PC-9 (cell line): ENCODE results near the gene VANGL1. TPM values are rescaled to one million over a fixed set of nuclear protein-coding genes. Genes with fewer than 3 reads are reported as not detected.

ENCODE experiments used
- BruUV-seq: library from RNA; stranded (reverse); fragments of 400-500 nt; replicated peaks from 2 replicates; lab custom pipeline; 2021; lab: Mats Ljungman, UMichigan
- CTCF ChIA-PET: fragments of 300-600 bp; sonication (Branson Sonifier 250); formaldehyde crosslinking; loops from one replicate; lab custom pipeline; 2022; ENCODE audit warnings: antibody characterized with exemption; lab: Charles Lee
- POLR2A ChIA-PET: fragments of 300-600 bp; sonication (Branson Sonifier 250); formaldehyde crosslinking; loops from one replicate; lab custom pipeline; 2022; ENCODE audit warnings: antibody characterized with exemption; ENCODE audit not compliant: unreplicated experiment; lab: Charles Lee
- DNase-seq, 2 experiments: peaks; one replicate each; pipeline versions ENCODE4 v3.0.0 to v3.0.0-alpha.2; 2015 to 2022; ENCODE audit warnings: mixed read lengths in 1 of 2
- H2AFZ ChIP-seq: fragments of 200-600 bp; sonication (generic); 2 replicates; pipeline ENCODE4 v1.8.1; 2017; ENCODE audit warnings: antibody characterized with exemption
- H3F3A ChIP-seq: fragments of 200-600 bp; sonication (generic); 2 replicates; pipeline ENCODE4 v1.8.1; 2017; ENCODE audit warnings: antibody characterized with exemption, mild to moderate bottlenecking, low read depth; ENCODE audit not compliant: insufficient read depth
- H3K27ac ChIP-seq: fragments of 200-600 bp; sonication (generic); 2 replicates; pipeline ENCODE4 v1.6.1; 2016; ENCODE audit warnings: mixed run types
- H3K27me3 ChIP-seq: fragments of 200-600 bp; sonication (generic); 2 replicates; pipeline ENCODE4 v1.6.1; 2016; ENCODE audit warnings: low read depth, mixed run types; ENCODE audit not compliant: insufficient read depth
- H3K36me3 ChIP-seq: fragments of 200-600 bp; sonication (generic); 2 replicates; pipeline ENCODE4 v1.6.1; 2016; ENCODE audit warnings: low read depth, mixed run types
- H3K4me1 ChIP-seq: fragments of 200-600 bp; sonication (generic); replicated peaks from 2 replicates; pipeline ENCODE4 v1.6.1; 2016; ENCODE audit warnings: mixed run types; ENCODE audit not compliant: insufficient read depth
- H3K4me2 ChIP-seq: fragments of 200-600 bp; sonication (generic); 2 replicates; pipeline ENCODE4 v1.6.1; 2017; ENCODE audit warnings: mixed run types
- H3K4me3 ChIP-seq: fragments of 200-600 bp; sonication (generic); 2 replicates; pipeline ENCODE4 v1.6.1; 2016; ENCODE audit warnings: mixed run types
- H3K79me2 ChIP-seq: fragments of 200-600 bp; sonication (generic); 2 replicates; pipeline ENCODE4 v1.6.1; 2017; ENCODE audit warnings: low read depth, mixed run types
- H3K9me2 ChIP-seq: fragments of 200-600 bp; sonication (generic); 2 replicates; pipeline ENCODE4 v1.8.1; 2017; ENCODE audit warnings: mild to moderate bottlenecking; ENCODE audit not compliant: insufficient read depth
- H3K9me3 ChIP-seq: fragments of 200-600 bp; sonication (generic); 2 replicates; pipeline ENCODE4 v1.8.1; 2016; ENCODE audit warnings: low read depth; ENCODE audit not compliant: insufficient read depth
- H4K20me1 ChIP-seq: fragments of 200-600 bp; sonication (generic); 2 replicates; pipeline ENCODE4 v1.8.1; 2017; ENCODE audit not compliant: insufficient read depth
- CTCF ChIP-seq: fragments of 200-600 bp; sonication (generic); conservative IDR thresholded peaks from 2 replicates; pipeline ENCODE4 v1.6.1; 2017; ENCODE audit warnings: mixed run types, antibody characterized with exemption, mild to moderate bottlenecking, moderate library complexity
- EZH2 ChIP-seq: fragments of 200-600 bp; sonication (generic); IDR thresholded peaks from 2 replicates; pipeline ENCODE4 v1.8.0; 2017; ENCODE audit warnings: antibody characterized with exemption, low read depth
- intact Hi-C: fragments of 100-400 bp; cut with micrococcal nuclease; formaldehyde crosslinking; loops from one replicate; pipeline ENCODE4 v1.10.0; 2022; ENCODE audit not compliant: unreplicated experiment
- total RNA-seq: library from RNA; stranded (reverse); gene quantifications from 2 replicates; pipeline ENCODE4 v1.2.3, GENCODE V29; 2021

Gene VANGL1
- total RNA-seq, 1 experiment from 2014 or later: 43.0 TPM

- H3K4me2 ChIP-seq: no peak overlapping the region
- no peaks in the 10 kb centered on the region for H3K9me2 ChIP-seq
- H3K27me3 ChIP-seq: no peaks in the 10 kb centered on the region
- peaks cover 10% of the 10 kb centered on the region; the same call in 1 of the 2 replicates for H3K36me3 ChIP-seq
- BruUV-seq: no TSS peak
- no peak overlapping the region for H3K4me3 ChIP-seq
- H3K4me1 ChIP-seq: no peaks in the 10 kb centered on the region
- ChIA-PET POLR2A (no interaction called here), CTCF (interaction anchor here (0.9 kb wide), 1 partner anchor 18 kb away, joined by 4 read pairs; no protein-coding TSS in a partner anchor)
- no peak overlapping the region for H3K27ac ChIP-seq
- H3F3A ChIP-seq: no peaks in the 10 kb centered on the region
- DNase-seq: no peak
- H4K20me1 ChIP-seq: no peaks in the 10 kb centered on the region
- intact Hi-C loops: no loop called here
- no peaks in the 10 kb centered on the region for H3K79me2 ChIP-seq
- no peak for TF ChIP-seq EZH2
- TF ChIP-seq CTCF: no peak
- no peak overlapping the region for H2AFZ ChIP-seq
- no peaks in the 10 kb centered on the region for H3K9me3 ChIP-seq
These were observed 53.0 kb downstream of the VANGL1 start for GRCh38 chr1:115694805-115695204.

- Histone ChIP-seq H3K9me3 (no peaks in the 10 kb centered on the region), H3K27ac (no peak overlapping the region), H3K27me3 (no peaks in the 10 kb centered on the region), H3F3A (no peaks in the 10 kb centered on the region), H3K36me3 (no peaks in the 10 kb centered on the region), H3K4me3 (no peak overlapping the region), H2AFZ (no peak overlapping the region), H3K9me2 (no peaks in the 10 kb centered on the region), H3K4me2 (no peak overlapping the region), H3K4me1 (no peaks in the 10 kb centered on the region), H3K79me2 (no peaks in the 10 kb centered on the region), H4K20me1 (no peaks in the 10 kb centered on the region)
- TF ChIP-seq CTCF (no peak), EZH2 (no peak)
- ChIA-PET POLR2A (no interaction called here), CTCF (no interaction called here)
- intact Hi-C loops: no loop called here
- no peak for DNase-seq
- BruUV-seq: no TSS peak
These were observed 55.8 kb downstream of the VANGL1 start for GRCh38 chr1:115697619-115698018.

- CTCF ChIA-PET: no interaction called here
- intact Hi-C loops: no loop called here
- H3K4me2 ChIP-seq: no peak overlapping the region
- no TSS peak for BruUV-seq
- peaks cover 12% of the 10 kb centered on the region for H3K4me1 ChIP-seq
- H2AFZ ChIP-seq: no peak overlapping the region
- H3K27me3 ChIP-seq: no peaks in the 10 kb centered on the region
- no peak overlapping the region for H3K4me3 ChIP-seq
- H3K79me2 ChIP-seq: no peaks in the 10 kb centered on the region
- H3K9me2 ChIP-seq: no peaks in the 10 kb centered on the region
- TF ChIP-seq EZH2 (no peak), CTCF (no peak)
- DNase-seq: no peak
- no peak overlapping the region for H3K27ac ChIP-seq
- H4K20me1 ChIP-seq: no peaks in the 10 kb centered on the region
- POLR2A ChIA-PET: no interaction called here
- H3K9me3 ChIP-seq: no peaks in the 10 kb centered on the region
- H3F3A ChIP-seq: no peaks in the 10 kb centered on the region; the same call in 1 of the 2 replicates
- no peaks in the 10 kb centered on the region for H3K36me3 ChIP-seq
These were observed 59.3 kb downstream of the VANGL1 start for GRCh38 chr1:115701090-115701489.
